T-helper 22 cell (primary cell): Measurements from ENCODE around the gene DYNLRB2.

Experiments used
- DNase-seq: peaks from one replicate; pipeline ENCODE4 v3.0.0-alpha.2; 2020; ENCODE audit warnings: low read depth

The DYNLRB2 gene

DNA sequence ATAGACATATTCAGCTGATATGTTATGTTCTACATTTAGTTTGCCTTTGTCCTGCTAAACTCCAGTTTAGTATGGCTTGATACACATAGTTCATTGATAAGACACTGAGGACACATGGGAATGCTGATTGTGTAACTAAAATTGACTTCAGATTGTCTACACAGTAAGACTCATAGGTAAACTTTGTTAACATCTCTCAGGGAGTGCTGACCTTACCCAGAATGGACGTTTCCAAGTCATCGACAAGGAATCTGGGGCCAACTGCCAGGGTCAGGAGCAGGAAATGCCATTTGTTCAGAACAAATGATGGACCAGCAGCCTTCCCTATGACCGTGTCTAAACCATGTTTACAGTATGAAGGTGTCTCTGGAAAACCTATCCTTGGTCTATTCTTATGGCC is 58.7 kb downstream of the DYNLRB2 start:
- no peak for DNase-seq
